LNCAP (cell line): ENCODE measurements around the gene RGL1.

Source experiments
- TF ChIP-seq, protein P1 (sequence below): fragments of 450-650 bp; IDR thresholded peaks from 2 replicates; pipeline ENCODE4 v1.5.1; 2017; ENCODE audit warnings: mild to moderate bottlenecking

Gene RGL1

DNA sequence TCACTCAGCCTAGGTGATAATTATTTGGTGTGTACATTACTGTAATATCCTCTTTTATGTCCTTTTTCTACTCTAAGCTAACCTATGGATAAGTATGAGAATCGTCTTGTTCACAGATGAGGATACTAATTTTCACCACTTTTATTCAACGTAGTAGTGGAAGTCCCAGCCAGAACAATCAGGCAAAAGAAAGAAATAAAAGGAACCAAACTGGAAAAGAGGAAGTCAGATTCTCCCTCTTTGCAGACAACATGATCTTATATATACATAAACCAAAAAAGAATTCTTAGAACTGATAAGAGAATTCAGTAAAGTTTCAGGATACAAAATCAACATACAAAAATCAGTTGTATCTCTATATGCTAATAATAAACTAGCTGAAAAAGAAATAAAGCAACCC lies 12.6 kb upstream of the RGL1 start:
- TF ChIP-seq, protein P1, sequence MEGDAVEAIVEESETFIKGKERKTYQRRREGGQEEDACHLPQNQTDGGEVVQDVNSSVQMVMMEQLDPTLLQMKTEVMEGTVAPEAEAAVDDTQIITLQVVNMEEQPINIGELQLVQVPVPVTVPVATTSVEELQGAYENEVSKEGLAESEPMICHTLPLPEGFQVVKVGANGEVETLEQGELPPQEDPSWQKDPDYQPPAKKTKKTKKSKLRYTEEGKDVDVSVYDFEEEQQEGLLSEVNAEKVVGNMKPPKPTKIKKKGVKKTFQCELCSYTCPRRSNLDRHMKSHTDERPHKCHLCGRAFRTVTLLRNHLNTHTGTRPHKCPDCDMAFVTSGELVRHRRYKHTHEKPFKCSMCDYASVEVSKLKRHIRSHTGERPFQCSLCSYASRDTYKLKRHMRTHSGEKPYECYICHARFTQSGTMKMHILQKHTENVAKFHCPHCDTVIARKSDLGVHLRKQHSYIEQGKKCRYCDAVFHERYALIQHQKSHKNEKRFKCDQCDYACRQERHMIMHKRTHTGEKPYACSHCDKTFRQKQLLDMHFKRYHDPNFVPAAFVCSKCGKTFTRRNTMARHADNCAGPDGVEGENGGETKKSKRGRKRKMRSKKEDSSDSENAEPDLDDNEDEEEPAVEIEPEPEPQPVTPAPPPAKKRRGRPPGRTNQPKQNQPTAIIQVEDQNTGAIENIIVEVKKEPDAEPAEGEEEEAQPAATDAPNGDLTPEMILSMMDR, result no peak

DNA sequence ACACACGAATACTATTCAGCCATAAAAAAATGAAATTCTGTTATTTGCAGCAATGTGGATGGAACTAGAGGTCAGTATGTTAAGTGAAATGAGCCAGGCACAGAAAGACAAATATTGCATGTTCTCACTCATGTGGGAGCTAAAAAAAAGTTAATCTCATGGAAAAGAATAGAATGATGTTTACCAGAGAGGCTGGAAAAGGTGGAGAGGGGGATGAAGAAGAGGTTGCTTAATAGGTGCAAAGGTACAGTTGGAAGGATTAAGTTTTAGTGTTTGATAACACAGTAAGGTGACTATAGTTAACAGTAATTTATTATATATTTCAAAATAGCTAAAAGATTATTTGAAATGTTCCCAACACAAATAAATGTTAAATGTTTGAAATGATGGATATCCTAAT lies 10.8 kb upstream of the RGL1 start:
- TF ChIP-seq, protein P1, result no peak

DNA sequence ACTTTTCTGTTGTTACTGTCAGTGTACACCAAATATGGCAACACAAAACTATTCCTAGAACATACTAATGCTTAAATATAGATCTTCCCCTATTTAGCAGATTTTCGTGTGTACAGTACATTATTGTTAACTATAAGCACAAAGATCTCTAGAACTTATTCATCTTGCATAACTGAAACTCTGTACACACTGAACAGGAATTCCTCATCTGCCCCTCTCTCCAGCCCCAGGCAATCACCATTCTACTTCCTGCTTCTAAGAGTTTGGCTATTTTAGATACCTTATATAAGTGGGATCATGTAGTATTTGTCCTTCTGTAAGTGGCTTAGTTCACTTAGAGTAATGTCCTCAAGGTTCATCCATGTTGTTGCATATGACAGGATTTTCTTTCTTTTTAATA lies 4.5 kb upstream of the RGL1 start:
- TF ChIP-seq, protein P1, result no peak

DNA sequence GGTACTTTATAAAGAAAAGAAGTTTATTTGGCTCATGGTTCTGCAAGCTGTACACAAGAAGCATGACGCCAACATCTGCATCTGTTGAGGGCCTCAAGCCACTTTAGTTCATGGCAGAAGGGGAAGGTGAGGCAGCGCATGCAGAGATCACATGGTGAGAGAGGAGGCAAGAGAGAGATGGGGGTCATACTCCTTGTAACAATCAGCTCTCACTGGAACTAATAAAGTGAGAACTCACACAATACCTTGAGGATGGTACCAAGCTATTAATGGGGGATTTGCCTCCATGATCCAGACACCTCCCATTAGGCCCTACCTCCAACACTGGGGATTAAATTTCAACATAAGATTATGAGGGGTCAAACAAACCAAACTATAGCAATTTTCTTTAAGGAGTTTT lies 3.3 kb upstream of the RGL1 start:
- TF ChIP-seq, protein P1, result no peak

DNA sequence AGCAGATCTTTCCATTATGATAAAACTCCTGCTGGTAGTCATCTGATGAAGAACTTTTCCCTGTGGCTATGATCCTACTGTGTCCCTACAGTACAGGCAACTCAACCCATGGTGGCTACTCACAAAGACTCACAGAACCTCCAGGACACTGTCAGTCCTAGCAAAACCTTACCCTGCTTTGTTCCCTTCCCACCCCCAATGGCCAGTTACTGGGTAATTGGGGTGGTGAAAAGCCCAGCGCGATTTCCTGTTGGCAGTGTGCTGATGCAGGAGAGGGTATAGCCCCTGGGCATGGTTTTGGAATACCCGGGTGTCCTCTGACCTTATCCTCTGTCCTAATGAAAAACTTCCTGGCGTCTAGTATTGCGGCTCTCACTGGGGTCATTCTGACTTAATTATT lies 533 bp upstream of the RGL1 start:
- TF ChIP-seq, protein P1, result no peak

DNA sequence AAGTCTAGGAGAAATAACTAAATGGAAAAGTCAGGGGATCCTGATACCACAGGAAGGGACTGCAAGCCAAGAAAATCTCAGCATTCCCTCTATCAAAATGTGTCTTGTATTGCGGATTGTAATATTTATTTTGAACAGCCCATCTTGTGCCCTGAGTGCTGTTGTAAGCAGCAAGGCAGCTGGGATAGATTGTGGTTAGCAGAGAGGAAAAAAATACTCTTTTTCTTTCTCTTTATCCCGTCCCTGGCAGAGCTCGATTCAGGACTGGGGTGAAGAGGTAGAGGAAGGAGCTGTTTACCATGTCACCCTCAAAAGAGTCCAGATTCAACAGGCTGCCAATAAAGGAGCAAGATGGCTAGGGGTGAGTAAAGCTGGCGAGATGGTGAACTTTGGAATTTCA lies 1.2 kb downstream of the RGL1 start:
- TF ChIP-seq, protein P1, result no peak

DNA sequence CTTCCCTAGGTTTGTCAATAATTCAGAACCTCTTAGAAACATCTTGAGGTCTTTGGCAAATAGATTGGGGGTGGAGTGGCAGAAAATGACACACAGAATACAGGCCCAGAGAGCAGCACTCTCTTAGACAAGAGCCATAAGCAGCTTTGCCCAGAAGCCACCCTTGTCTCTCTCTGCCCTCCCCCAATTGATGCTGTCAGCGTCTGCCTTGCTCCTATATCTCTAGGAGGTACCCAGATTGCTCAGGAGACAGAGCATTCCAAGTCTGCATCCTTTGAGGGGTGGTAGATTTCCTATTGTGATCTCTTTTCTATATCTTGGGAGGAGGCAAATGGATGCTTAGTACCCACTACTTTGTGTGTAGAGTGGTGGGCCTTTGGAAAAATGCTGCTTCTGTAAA lies 1.8 kb downstream of the RGL1 start:
- TF ChIP-seq, protein P1, result no peak

DNA sequence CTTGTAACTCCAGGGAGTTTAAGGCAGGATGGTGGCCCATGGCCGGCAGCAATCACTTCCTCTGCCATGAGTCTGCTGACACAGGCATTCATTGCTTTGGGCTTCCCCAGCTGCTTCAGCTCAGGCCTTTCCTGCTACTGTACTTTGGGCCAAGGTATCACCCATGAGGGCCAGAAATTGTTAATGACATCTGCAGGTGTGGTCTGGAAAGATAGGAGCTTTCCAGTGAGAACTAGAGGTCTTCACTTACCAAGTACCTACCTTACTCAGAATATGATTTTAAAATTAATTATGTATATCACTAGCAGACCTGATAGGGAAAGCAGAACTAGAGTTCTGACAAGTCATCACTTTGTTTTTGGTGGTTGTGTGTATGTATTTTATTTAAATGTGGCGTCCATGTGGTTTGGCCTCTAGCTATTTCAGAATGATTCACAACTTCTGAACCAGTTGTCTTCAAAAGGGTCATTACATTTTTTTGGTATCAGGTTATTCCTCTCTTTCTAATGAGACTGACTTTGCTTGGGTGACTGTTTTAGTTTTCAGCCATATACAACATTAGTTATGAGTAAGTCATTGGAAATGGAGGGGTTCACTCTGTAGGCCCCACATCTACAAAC lies 2.7 kb downstream of the RGL1 start:
- TF ChIP-seq, protein P1, result no peak
